Keratinocyte (primary cell): ENCODE data around the gene RAC2. TPM values are rescaled to one million over a fixed set of nuclear protein-coding genes. Genes with fewer than 3 reads are reported as not detected.
A peak's percentile ranks its signal among the peaks of the same experiment; 100 is the strongest.

ENCODE experiments used
- DNase-seq: peaks from one replicate; pipeline ENCODE4 v3.0.0-alpha.2; 2011; ENCODE audit warnings: low read depth, missing footprints, low spot score
- FAIRE-seq: peaks from 2 replicates; lab custom pipeline; 2011; peaks lifted over from hg19 to GRCh38; lab: Jason Lieb, UNC
- H2AFZ ChIP-seq: 2 replicates; pipeline ENCODE4 v1.6.0; 2012; ENCODE audit warnings: low read length, control low read depth, inconsistent platforms; ENCODE audit not compliant: control insufficient read depth
- H3K27ac ChIP-seq: 2 replicates; pipeline ENCODE4 v1.5.1; 2011; ENCODE audit warnings: low read length; ENCODE audit not compliant: control insufficient read depth, insufficient read depth
- H3K27me3 ChIP-seq: 3 replicates; pipeline ENCODE4 v1.6.0; 2011; ENCODE audit warnings: low read length; ENCODE audit not compliant: control insufficient read depth, insufficient read depth; ENCODE audit errors: extremely low read depth
- H3K36me3 ChIP-seq, 2 experiments: 2 replicates in 1 of 2; 3 replicates in 1 of 2; pipeline ENCODE4 v1.5.1; 2011; ENCODE audit warnings: low read length in 2 of 2, mild to moderate bottlenecking in 1 of 2; ENCODE audit not compliant: control insufficient read depth in 2 of 2, insufficient read depth in 2 of 2; ENCODE audit errors: extremely low read depth in 1 of 2
- H3K4me1 ChIP-seq: 3 replicates; pipeline ENCODE4 v1.5.1; 2011; ENCODE audit warnings: low read length; ENCODE audit not compliant: control insufficient read depth, insufficient read depth; ENCODE audit errors: extremely low read depth
- H3K4me2 ChIP-seq: 3 replicates; pipeline ENCODE4 v1.6.0; 2011; ENCODE audit warnings: low read depth, low read length; ENCODE audit not compliant: control insufficient read depth, insufficient read depth; ENCODE audit errors: extremely low read depth
- H3K4me3 ChIP-seq, 3 experiments: fragments of 200-600 bp in 1 of 3; sonication (generic) in 1 of 3; 2 replicates in 2 of 3; 3 replicates in 1 of 3; pipeline ENCODE4 v1.5.1; 2011 to 2016; ENCODE audit warnings: low read length in 3 of 3, mild to moderate bottlenecking in 3 of 3, control low read depth in 2 of 3, inconsistent platforms in 1 of 3, low read depth in 1 of 3, mixed read lengths in 1 of 3, mixed run types in 1 of 3, moderate library complexity in 1 of 3; ENCODE audit not compliant: control insufficient read depth in 2 of 3, insufficient read depth in 2 of 3; ENCODE audit errors: extremely low read depth in 1 of 3
- H3K79me2 ChIP-seq: 2 replicates; pipeline ENCODE4 v1.6.0; 2012; ENCODE audit warnings: low read length; ENCODE audit not compliant: control insufficient read depth, insufficient read depth
- H3K9ac ChIP-seq: 3 replicates; pipeline ENCODE4 v1.6.0; 2011; ENCODE audit warnings: low read length; ENCODE audit not compliant: control insufficient read depth, insufficient read depth; ENCODE audit errors: extremely low read depth
- H3K9me1 ChIP-seq: 3 replicates; pipeline ENCODE4 v1.6.0; 2011; ENCODE audit warnings: low read length; ENCODE audit not compliant: control insufficient read depth, insufficient read depth; ENCODE audit errors: extremely low read depth
- H3K9me3 ChIP-seq: 2 replicates; pipeline ENCODE4 v1.5.1; 2012; ENCODE audit warnings: low read depth, low read length; ENCODE audit not compliant: control insufficient read depth
- H4K20me1 ChIP-seq: 3 replicates; pipeline ENCODE4 v1.6.0; 2011; ENCODE audit warnings: low read length; ENCODE audit not compliant: control insufficient read depth, insufficient read depth; ENCODE audit errors: extremely low read depth
- EZH2 ChIP-seq: IDR thresholded peaks from one replicate; pipeline ENCODE4 v1.6.1; 2012; ENCODE audit warnings: inconsistent platforms, mild to moderate bottlenecking, low read length, moderate library complexity
- dilution Hi-C: fragments of 300-500 bp; cut with MboI; formaldehyde crosslinking; loops from one replicate; pipeline ENCODE4 v1.7.0; 2020; ENCODE audit warnings: low sequenced_read_pairs; ENCODE audit not compliant: extremely low pct_ligation_motif_present
- polyA plus RNA-seq, 5 experiments: library from polyadenylated mRNA; depleted of rRNA in 3 of 5; stranded (reverse) in 3 of 5; stranded (forward) in 1 of 5; unstranded in 1 of 5; fragments of >200 nt; gene quantifications; 1 replicate in 1 of 5; 2 replicates in 3 of 5; 3 replicates in 1 of 5; pipeline versions ENCODE4 v1.2.1 to v1.2.3, GENCODE V29; 2011 to 2012; ENCODE audit warnings: missing spikeins in 2 of 5, low read depth in 1 of 5, low replicate concordance in 1 of 5
- TF ChIP-seq, protein P1 (sequence below), 3 experiments: IDR thresholded peaks in 1 of 3; conservative IDR thresholded peaks in 1 of 3; optimal IDR thresholded peaks in 1 of 3; 2 replicates in 2 of 3; 3 replicates in 1 of 3; pipeline versions ENCODE3 to v1.5.1; 2011; ENCODE audit warnings: low read length in 3 of 3, mild to moderate bottlenecking in 3 of 3, moderate library complexity in 2 of 3, control low read depth in 1 of 3, inconsistent platforms in 1 of 3; ENCODE audit not compliant: insufficient read depth in 2 of 3; ENCODE audit errors: extremely low read depth in 1 of 3

The RAC2 gene
- polyA plus RNA-seq, 1 donor (not counting 4 experiments of a cell fraction or from before 2014, with no cell fraction given) = 78.6 TPM

- Histone ChIP-seq H3K4me1 (peaks cover 51% of the 10 kb centered on the region), H3K79me2 (peaks cover 2% of the 10 kb centered on the region), H3K27me3 (no peaks in the 10 kb centered on the region), H2AFZ (no peak overlapping the region), H3K4me3 (no peak overlapping the region), H3K9me3 (no peaks in the 10 kb centered on the region), H3K27ac (no peak overlapping the region), H3K9ac (no peak overlapping the region), H3K9me1 (no peaks in the 10 kb centered on the region), H3K36me3 (no peaks in the 10 kb centered on the region), H3K4me2 (no peak overlapping the region), H4K20me1 (no peaks in the 10 kb centered on the region)
- dilution Hi-C loops = no loop called here
- no peak for TF ChIP-seq EZH2
- no peak for DNase-seq
- FAIRE-seq = no peak
Measured at GRCh38 chr22:37192204-37192603, 51.9 kb downstream of the RAC2 start.

- Histone ChIP-seq H3K4me1 (peaks cover 43% of the 10 kb centered on the region), H2AFZ (no peak overlapping the region), H3K4me2 (peak overlapping the region; percentile 100), H3K9ac (no peak overlapping the region), H3K36me3 (peaks cover 0 to 3% of the 10 kb centered on the region in 2 experiments), H3K79me2 (peaks cover 8% of the 10 kb centered on the region), H4K20me1 (no peaks in the 10 kb centered on the region), H3K4me3 (no peak overlapping the region), H3K27me3 (no peaks in the 10 kb centered on the region), H3K9me3 (no peaks in the 10 kb centered on the region), H3K27ac (peak overlapping the region; percentile 97), H3K9me1 (no peaks in the 10 kb centered on the region)
- DNase-seq (no peak), FAIRE-seq (no peak)
- dilution Hi-C loops = no loop called here
- no peak for TF ChIP-seq EZH2
- TF ChIP-seq, protein P1, sequence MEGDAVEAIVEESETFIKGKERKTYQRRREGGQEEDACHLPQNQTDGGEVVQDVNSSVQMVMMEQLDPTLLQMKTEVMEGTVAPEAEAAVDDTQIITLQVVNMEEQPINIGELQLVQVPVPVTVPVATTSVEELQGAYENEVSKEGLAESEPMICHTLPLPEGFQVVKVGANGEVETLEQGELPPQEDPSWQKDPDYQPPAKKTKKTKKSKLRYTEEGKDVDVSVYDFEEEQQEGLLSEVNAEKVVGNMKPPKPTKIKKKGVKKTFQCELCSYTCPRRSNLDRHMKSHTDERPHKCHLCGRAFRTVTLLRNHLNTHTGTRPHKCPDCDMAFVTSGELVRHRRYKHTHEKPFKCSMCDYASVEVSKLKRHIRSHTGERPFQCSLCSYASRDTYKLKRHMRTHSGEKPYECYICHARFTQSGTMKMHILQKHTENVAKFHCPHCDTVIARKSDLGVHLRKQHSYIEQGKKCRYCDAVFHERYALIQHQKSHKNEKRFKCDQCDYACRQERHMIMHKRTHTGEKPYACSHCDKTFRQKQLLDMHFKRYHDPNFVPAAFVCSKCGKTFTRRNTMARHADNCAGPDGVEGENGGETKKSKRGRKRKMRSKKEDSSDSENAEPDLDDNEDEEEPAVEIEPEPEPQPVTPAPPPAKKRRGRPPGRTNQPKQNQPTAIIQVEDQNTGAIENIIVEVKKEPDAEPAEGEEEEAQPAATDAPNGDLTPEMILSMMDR (optimal IDR thresholded peaks at IDR 0.05 in 1 of 3, IDR thresholded peaks at IDR 0.05 in 1 of 3, conservative IDR thresholded peaks at IDR 0.05 in 1 of 3; ENCODE audit: extremely low read depth in 1 of 3, insufficient read depth in 2 of 3, low read length in 3 of 3) = no peak
Measured at GRCh38 chr22:37190262-37190780, 53.7 kb downstream of the RAC2 start.
